HepG2 (cell line): ENCODE measurements around the gene PGK1. TPM values are rescaled to one million over a fixed set of nuclear protein-coding genes. Genes with fewer than 3 reads are reported as not detected.

Experiments used
- FOSL2 ChIP-seq: sonication (generic); formaldehyde crosslinking; IDR thresholded peaks from 2 replicates; pipeline ENCODE4 v1.4.0; 2020; ENCODE audit warnings: missing genetic modification reagents
- GLI4 ChIP-seq: sonication (generic); formaldehyde crosslinking; IDR thresholded peaks from 2 replicates; pipeline ENCODE4 v1.5.1; 2020; ENCODE audit warnings: missing genetic modification reagents, mild to moderate bottlenecking, moderate library complexity, borderline replicate concordance
- HIVEP1 ChIP-seq: sonication (generic); formaldehyde crosslinking; IDR thresholded peaks from 2 replicates; pipeline ENCODE4 v1.4.0; 2020; ENCODE audit warnings: mild to moderate bottlenecking, missing genetic modification reagents
- JUND ChIP-seq: sonication (generic); formaldehyde crosslinking; IDR thresholded peaks from 2 replicates; pipeline ENCODE4 v1.8.0; 2022; ENCODE audit warnings: mild to moderate bottlenecking, missing genetic modification reagents
- MIXL1 ChIP-seq: IDR thresholded peaks from 2 replicates; pipeline ENCODE4 v1.6.1; 2016
- MTA1 ChIP-seq: sonication (generic); formaldehyde crosslinking; IDR thresholded peaks from 2 replicates; pipeline ENCODE4 v1.4.0; 2020; ENCODE audit warnings: missing genetic modification reagents, mild to moderate bottlenecking, borderline replicate concordance
- RXRA ChIP-seq: sonication (generic); formaldehyde crosslinking; IDR thresholded peaks from 2 replicates; pipeline ENCODE4 v1.5.1; 2020; ENCODE audit warnings: missing genetic modification reagents
- SMYD3 ChIP-seq: sonication (generic); formaldehyde crosslinking; IDR thresholded peaks from 2 replicates; pipeline ENCODE4 v1.8.1; 2023; ENCODE audit warnings: mild to moderate bottlenecking, missing genetic modification reagents
- SNAPC2 ChIP-seq: sonication (generic); formaldehyde crosslinking; IDR thresholded peaks from 2 replicates; pipeline ENCODE4 v1.8.1; 2022; ENCODE audit warnings: mild to moderate bottlenecking, missing genetic modification reagents
- SSRP1 ChIP-seq: IDR thresholded peaks from 2 replicates; pipeline ENCODE4 v1.6.1; 2016; ENCODE audit warnings: control low read depth
- TBL1XR1 ChIP-seq: fragments of 150-350 bp; IDR thresholded peaks from 2 replicates; pipeline ENCODE4 v1.6.1; 2014; ENCODE audit warnings: borderline replicate concordance, low read length; ENCODE audit not compliant: partially characterized antibody
- TBP ChIP-seq: sonication (generic); formaldehyde crosslinking; IDR thresholded peaks from 2 replicates; pipeline ENCODE4 v1.5.0; 2020; ENCODE audit warnings: missing genetic modification reagents
- U2AF1 ChIP-seq: fragments of 200-400 bp; formaldehyde crosslinking; optimal IDR thresholded peaks from 2 replicates; pipeline ENCODE3; 2017; ENCODE audit warnings: mild to moderate bottlenecking, low read depth, low read length
- ZNF101 ChIP-seq: sonication (generic); formaldehyde crosslinking; IDR thresholded peaks from 2 replicates; pipeline ENCODE4 v1.4.0; 2020; ENCODE audit warnings: mild to moderate bottlenecking, low read depth, missing genetic modification reagents, borderline replicate concordance
- ZNF264 ChIP-seq: sonication (generic); formaldehyde crosslinking; IDR thresholded peaks from 2 replicates; pipeline ENCODE4 v1.4.0; 2020; ENCODE audit warnings: missing genetic modification reagents
- ZNF841 ChIP-seq: sonication (generic); formaldehyde crosslinking; IDR thresholded peaks from 2 replicates; pipeline ENCODE4 v1.8.1; 2023; ENCODE audit warnings: missing genetic modification reagents, borderline replicate concordance
- polyA plus RNA-seq, 8 experiments: library from polyadenylated mRNA; depleted of rRNA in 3 of 8; stranded (reverse) in 7 of 8; unstranded in 1 of 8; fragments of >200 nt; fragmentation: Illumina TruSeq in 4 of 8; extraction: Trizol in 4 of 8; gene quantifications; 2 replicates each; pipeline versions ENCODE4 v1.2.1 to v1.2.3, GENCODE V29; 2011 to 2016; ENCODE audit warnings: low read depth in 4 of 8, missing spikeins in 1 of 8, mixed read lengths in 1 of 8; ENCODE audit not compliant: insufficient read depth in 1 of 8
- total RNA-seq, 5 experiments: library from RNA; depleted of rRNA; stranded (reverse); fragments of >200 nt; fragmentation: Illumina TruSeq; extraction: Trizol; gene quantifications; 2 replicates each; pipeline ENCODE4 v1.2.3, GENCODE V29; 2016; ENCODE audit warnings: low read depth in 1 of 5
- TF ChIP-seq, protein P1 (sequence below): sonication (generic); formaldehyde crosslinking; IDR thresholded peaks from 2 replicates; pipeline ENCODE4 v1.9.0; 2022; ENCODE audit warnings: low read depth, missing genetic modification reagents
- TF ChIP-seq, protein P2 (sequence below): sonication (generic); formaldehyde crosslinking; IDR thresholded peaks from 2 replicates; pipeline ENCODE4 v1.5.0; 2020; ENCODE audit warnings: missing genetic modification reagents
- TF ChIP-seq, protein P3 (sequence below): sonication (generic); formaldehyde crosslinking; IDR thresholded peaks from 2 replicates; pipeline ENCODE4 v1.5.0; 2020; ENCODE audit warnings: missing genetic modification reagents
- TF ChIP-seq, protein P4 (sequence below): sonication (generic); formaldehyde crosslinking; IDR thresholded peaks from 2 replicates; pipeline ENCODE4 v1.4.0; 2020; ENCODE audit warnings: missing genetic modification reagents
- TF ChIP-seq, protein P5 (sequence below): sonication (generic); formaldehyde crosslinking; IDR thresholded peaks from 2 replicates; pipeline ENCODE4 v1.4.0; 2020; ENCODE audit warnings: mild to moderate bottlenecking, missing genetic modification reagents

PGK1 gene
- total and polyA plus RNA-seq, 2 of the 13 experiments (the other 11 are each of a cell fraction or from before 2014, with no cell fraction given): 325 to 1,274 TPM

DNA sequence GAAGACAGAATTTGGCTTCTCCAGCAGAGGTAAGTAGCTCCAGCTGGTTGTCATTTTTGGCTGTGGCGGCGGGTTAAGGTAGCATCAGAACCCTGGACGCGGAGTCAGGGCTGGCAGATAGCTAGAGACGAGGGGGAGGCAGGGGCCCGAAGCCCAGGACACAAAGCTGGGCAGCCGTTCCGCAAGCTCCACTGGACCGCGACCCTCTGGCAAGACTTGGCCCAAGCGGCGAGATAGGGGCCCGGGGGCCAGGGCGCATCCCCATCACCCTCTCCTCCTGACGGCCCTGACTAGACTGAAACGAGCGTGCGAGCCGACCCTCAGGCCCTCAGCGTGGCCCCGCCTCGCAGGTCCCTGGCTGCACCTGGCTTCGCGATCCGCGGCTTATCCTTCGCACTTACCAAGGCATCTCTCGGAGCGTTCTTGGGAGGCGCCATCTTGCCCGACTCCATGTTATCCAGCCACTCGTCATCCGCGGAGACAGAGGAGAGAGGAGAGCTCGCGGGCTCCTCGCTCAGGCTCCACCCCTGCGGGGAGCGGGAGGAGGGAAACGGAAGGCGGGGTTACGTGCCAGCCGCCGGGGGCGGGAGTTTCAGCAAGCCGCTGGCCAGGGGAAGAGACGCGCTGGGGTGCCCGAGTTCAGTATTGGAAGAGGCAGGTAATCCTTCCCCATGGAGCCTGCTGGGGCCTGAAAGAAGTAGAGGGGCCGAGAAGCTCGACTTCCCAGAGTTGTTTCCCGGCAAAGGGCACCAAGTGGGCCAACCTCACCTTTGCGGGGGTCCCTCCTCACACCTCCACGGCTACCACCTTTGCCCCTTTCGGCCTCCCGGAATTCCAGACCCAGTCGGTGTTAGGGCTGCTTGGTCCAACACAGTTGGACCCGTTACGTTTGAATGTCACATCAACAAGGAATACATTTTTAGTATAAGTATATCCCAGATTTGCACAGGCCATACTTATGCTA, 35.4 kb downstream of the PGK1 start, which contains the start of gene TAF9B (continued):
- TF ChIP-seq, protein P1, sequence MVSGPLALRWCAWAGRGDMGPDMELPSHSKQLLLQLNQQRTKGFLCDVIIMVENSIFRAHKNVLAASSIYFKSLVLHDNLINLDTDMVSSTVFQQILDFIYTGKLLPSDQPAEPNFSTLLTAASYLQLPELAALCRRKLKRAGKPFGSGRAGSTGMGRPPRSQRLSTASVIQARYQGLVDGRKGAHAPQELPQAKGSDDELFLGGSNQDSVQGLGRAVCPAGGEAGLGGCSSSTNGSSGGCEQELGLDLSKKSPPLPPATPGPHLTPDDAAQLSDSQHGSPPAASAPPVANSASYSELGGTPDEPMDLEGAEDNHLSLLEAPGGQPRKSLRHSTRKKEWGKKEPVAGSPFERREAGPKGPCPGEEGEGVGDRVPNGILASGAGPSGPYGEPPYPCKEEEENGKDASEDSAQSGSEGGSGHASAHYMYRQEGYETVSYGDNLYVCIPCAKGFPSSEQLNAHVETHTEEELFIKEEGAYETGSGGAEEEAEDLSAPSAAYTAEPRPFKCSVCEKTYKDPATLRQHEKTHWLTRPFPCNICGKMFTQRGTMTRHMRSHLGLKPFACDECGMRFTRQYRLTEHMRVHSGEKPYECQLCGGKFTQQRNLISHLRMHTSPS (CRISPR knock-in tag): no peak
- TF ChIP-seq, protein P2, sequence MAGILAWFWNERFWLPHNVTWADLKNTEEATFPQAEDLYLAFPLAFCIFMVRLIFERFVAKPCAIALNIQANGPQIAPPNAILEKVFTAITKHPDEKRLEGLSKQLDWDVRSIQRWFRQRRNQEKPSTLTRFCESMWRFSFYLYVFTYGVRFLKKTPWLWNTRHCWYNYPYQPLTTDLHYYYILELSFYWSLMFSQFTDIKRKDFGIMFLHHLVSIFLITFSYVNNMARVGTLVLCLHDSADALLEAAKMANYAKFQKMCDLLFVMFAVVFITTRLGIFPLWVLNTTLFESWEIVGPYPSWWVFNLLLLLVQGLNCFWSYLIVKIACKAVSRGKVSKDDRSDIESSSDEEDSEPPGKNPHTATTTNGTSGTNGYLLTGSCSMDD (CRISPR knock-in tag): no peak
- TF ChIP-seq GLI4: no peak
- TF ChIP-seq FOSL2 (CRISPR knock-in tag): peak; percentile 12; the same call in 1 of the 2 replicates
- TF ChIP-seq, protein P3, sequence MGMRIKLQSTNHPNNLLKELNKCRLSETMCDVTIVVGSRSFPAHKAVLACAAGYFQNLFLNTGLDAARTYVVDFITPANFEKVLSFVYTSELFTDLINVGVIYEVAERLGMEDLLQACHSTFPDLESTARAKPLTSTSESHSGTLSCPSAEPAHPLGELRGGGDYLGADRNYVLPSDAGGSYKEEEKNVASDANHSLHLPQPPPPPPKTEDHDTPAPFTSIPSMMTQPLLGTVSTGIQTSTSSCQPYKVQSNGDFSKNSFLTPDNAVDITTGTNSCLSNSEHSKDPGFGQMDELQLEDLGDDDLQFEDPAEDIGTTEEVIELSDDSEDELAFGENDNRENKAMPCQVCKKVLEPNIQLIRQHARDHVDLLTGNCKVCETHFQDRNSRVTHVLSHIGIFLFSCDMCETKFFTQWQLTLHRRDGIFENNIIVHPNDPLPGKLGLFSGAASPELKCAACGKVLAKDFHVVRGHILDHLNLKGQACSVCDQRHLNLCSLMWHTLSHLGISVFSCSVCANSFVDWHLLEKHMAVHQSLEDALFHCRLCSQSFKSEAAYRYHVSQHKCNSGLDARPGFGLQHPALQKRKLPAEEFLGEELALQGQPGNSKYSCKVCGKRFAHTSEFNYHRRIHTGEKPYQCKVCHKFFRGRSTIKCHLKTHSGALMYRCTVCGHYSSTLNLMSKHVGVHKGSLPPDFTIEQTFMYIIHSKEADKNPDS: no peak
- no peak for TF ChIP-seq ZNF841
- no peak for TF ChIP-seq ZNF101 (CRISPR knock-in tag)
- 0 out of 2 replicates have a peak, but pooled peaks have one; percentile 21 for TF ChIP-seq HIVEP1
- TF ChIP-seq, protein P4, sequence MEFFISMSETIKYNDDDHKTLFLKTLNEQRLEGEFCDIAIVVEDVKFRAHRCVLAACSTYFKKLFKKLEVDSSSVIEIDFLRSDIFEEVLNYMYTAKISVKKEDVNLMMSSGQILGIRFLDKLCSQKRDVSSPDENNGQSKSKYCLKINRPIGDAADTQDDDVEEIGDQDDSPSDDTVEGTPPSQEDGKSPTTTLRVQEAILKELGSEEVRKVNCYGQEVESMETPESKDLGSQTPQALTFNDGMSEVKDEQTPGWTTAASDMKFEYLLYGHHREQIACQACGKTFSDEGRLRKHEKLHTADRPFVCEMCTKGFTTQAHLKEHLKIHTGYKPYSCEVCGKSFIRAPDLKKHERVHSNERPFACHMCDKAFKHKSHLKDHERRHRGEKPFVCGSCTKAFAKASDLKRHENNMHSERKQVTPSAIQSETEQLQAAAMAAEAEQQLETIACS (CRISPR knock-in tag): no peak
- no peak for TF ChIP-seq MIXL1 (CRISPR knock-in tag)
- TF ChIP-seq TBL1XR1: no peak
- no peak for TF ChIP-seq JUND (CRISPR knock-in tag)
- TF ChIP-seq SMYD3 (CRISPR knock-in tag): no peak
- TF ChIP-seq SSRP1: no peak
- no peak for TF ChIP-seq MTA1 (CRISPR knock-in tag)
- TF ChIP-seq, protein P5, sequence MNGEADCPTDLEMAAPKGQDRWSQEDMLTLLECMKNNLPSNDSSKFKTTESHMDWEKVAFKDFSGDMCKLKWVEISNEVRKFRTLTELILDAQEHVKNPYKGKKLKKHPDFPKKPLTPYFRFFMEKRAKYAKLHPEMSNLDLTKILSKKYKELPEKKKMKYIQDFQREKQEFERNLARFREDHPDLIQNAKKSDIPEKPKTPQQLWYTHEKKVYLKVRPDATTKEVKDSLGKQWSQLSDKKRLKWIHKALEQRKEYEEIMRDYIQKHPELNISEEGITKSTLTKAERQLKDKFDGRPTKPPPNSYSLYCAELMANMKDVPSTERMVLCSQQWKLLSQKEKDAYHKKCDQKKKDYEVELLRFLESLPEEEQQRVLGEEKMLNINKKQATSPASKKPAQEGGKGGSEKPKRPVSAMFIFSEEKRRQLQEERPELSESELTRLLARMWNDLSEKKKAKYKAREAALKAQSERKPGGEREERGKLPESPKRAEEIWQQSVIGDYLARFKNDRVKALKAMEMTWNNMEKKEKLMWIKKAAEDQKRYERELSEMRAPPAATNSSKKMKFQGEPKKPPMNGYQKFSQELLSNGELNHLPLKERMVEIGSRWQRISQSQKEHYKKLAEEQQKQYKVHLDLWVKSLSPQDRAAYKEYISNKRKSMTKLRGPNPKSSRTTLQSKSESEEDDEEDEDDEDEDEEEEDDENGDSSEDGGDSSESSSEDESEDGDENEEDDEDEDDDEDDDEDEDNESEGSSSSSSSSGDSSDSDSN: peak; percentile 56; the same call in 1 of the 2 replicates
- no peak for TF ChIP-seq RXRA (CRISPR knock-in tag)
- no peak for TF ChIP-seq ZNF264
- TF ChIP-seq SNAPC2 (CRISPR knock-in tag): peak; percentile 42; the same call in 1 of the 2 replicates
- no peak for TF ChIP-seq TBP (CRISPR knock-in tag)
- no peak for TF ChIP-seq U2AF1
